SH-SY5Y (cell line): ENCODE results near the gene FCHSD1.

ENCODE experiments used
- GATA2 ChIP-seq: IDR thresholded peaks from 2 replicates; pipeline ENCODE4 v1.6.1; 2011; ENCODE audit warnings: mild to moderate bottlenecking, low read depth, low read length
- GATA3 ChIP-seq: IDR thresholded peaks from 2 replicates; pipeline ENCODE4 v1.6.1; 2011; ENCODE audit warnings: low read depth, mild to moderate bottlenecking, low read length, moderate library complexity

DNA sequence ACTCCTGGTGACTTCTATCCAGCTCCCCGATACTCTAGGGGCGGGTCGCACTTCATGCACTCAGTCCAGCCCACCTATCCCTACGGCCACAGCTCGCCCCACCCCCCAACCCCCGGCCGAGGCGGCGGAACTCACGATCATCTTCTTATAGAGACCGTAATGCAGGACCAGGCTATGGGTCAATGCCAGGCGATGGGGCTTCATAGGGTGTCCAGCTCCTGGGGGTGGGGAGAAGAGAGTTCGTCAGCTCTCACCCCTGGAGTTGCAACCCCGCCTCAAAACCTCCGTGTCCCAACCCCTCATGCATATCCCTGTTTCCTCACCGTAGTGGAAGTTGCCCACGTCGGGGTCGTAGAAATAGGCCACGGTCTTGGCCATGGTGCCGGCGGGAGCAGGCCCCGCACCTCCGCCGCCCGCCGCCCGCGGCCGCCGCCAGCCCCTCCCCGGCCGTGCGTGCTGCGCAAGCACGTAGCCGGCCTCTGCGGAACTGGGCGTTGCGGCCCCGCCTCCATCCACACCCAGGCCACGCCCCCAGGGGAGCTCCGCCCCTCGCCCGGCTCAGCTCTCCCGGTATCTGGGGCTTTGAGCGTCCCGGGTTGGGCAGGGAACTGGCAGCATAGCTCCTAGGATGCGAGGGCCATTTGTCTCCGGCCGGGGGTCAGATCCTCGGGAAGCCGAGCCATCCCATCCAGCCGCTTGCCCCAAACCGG is 14.7 kb downstream of the FCHSD1 start, which contains the start of the genes HDAC3 and RELL2:
- TF ChIP-seq GATA3 (no peak), GATA2 (no peak)
